ENCODE data around the gene SNN.

DNA sequence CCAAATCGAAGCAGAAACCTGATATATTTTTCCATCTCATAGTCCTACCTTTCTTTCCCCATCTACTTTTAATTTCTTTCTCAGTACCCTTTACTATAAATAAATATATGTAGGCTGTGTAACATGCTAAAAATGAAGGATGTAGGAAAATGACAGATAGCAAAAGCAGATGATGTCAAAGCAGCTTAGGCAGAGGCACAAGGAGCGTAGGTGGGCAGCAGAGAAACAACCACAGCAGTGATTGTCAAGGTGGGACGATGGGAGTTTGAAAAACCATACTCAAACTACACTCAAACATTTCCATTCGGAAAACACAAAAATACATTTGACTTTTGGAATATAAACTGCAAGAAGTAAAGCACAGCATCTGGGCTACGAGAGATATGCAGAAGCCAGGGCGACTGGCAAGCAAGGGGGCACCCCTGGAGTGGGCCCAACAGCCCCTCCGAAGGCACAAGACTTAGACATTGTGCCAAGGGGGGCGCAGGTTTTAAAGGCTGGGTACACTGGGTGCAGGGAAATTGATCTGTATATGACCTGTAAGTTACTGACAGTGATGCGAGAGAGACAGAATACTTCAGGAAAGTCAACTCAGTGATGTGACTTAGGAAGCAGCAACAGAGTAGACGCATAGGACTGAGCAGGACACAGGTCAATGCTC is 31.1 kb downstream of the SNN start:
- no peak for TF ChIP-seq TAF1 (IDR thresholded peaks at IDR 0.05; ENCODE audit: low read depth)
- TF ChIP-seq POLR2AphosphoS5 (IDR thresholded peaks at IDR 0.05): no peak
- TF ChIP-seq, protein P1, sequence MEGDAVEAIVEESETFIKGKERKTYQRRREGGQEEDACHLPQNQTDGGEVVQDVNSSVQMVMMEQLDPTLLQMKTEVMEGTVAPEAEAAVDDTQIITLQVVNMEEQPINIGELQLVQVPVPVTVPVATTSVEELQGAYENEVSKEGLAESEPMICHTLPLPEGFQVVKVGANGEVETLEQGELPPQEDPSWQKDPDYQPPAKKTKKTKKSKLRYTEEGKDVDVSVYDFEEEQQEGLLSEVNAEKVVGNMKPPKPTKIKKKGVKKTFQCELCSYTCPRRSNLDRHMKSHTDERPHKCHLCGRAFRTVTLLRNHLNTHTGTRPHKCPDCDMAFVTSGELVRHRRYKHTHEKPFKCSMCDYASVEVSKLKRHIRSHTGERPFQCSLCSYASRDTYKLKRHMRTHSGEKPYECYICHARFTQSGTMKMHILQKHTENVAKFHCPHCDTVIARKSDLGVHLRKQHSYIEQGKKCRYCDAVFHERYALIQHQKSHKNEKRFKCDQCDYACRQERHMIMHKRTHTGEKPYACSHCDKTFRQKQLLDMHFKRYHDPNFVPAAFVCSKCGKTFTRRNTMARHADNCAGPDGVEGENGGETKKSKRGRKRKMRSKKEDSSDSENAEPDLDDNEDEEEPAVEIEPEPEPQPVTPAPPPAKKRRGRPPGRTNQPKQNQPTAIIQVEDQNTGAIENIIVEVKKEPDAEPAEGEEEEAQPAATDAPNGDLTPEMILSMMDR (IDR thresholded peaks at IDR 0.05; ENCODE audit: poor library complexity, severe bottlenecking): no peak
- no peak for TF ChIP-seq EP300 (conservative IDR thresholded peaks at IDR 0.05; ENCODE audit: poor library complexity, severe bottlenecking)
- no peak for TF ChIP-seq EZH2 (IDR thresholded peaks at IDR 0.05; ENCODE audit: borderline replicate concordance, insufficient read depth, low read length, poor library complexity, severe bottlenecking)
- TF ChIP-seq MXI1 (conservative IDR thresholded peaks at IDR 0.05; ENCODE audit: poor library complexity, severe bottlenecking): no peak

Measured in neural cell (in vitro differentiated cells).